Bronchial epithelial cell (primary cell): ENCODE measurements around the gene ADGRV1. TPM values are rescaled to one million over a fixed set of nuclear protein-coding genes. Genes with fewer than 3 reads are reported as not detected.
"Not testable (repeated sequence)": the region's sequence is repeated elsewhere in the genome, so short reads cannot be mapped to it uniquely, and the experiment has no call there.

Experiments used
- DNase-seq: peaks from one replicate; pipeline ENCODE4 v3.0.0-alpha.2; 2010; ENCODE audit warnings: low read depth
- FAIRE-seq: peaks from 2 replicates; lab custom pipeline; 2011; peaks lifted over from hg19 to GRCh38; lab: Jason Lieb, UNC
- H3K27me3 ChIP-seq: 2 replicates; pipeline ENCODE4 v1.5.1; 2011; ENCODE audit warnings: low read length; ENCODE audit not compliant: control insufficient read depth, insufficient read depth
- H3K36me3 ChIP-seq: 2 replicates; pipeline ENCODE4 v1.5.1; 2011; ENCODE audit warnings: low read length; ENCODE audit not compliant: control insufficient read depth, insufficient read depth
- H3K4me3 ChIP-seq: 2 replicates; pipeline ENCODE4 v1.5.1; 2011; ENCODE audit warnings: mild to moderate bottlenecking, low read depth, low read length, control low read depth
- CTCF ChIP-seq: IDR thresholded peaks from 2 replicates; pipeline ENCODE4 v1.5.1; 2011; ENCODE audit warnings: mild to moderate bottlenecking, moderate library complexity, low read length, control low read depth, inconsistent platforms; ENCODE audit not compliant: insufficient read depth, severe bottlenecking
- total RNA-seq: library from RNA; depleted of rRNA; stranded (reverse); fragments of >200 nt; gene quantifications from 2 replicates; pipeline ENCODE4 v1.2.1, GENCODE V29; 2014

Gene ADGRV1
- total RNA-seq, 1 donor from 2014 or later, result 1.6 TPM

- FAIRE-seq (no peak), DNase-seq (no peak)
- Histone ChIP-seq H3K4me3 (no peak overlapping the region), H3K27me3 (no peaks in the 10 kb centered on the region), H3K36me3 (no peaks in the 10 kb centered on the region)
- TF ChIP-seq CTCF, result no peak
Measured at GRCh38 chr5:90916947-90917800, 358.6 kb downstream of the ADGRV1 start.

- no peak for TF ChIP-seq CTCF
- Histone ChIP-seq H3K27me3 (no peaks in the 10 kb centered on the region), H3K4me3 (no peak overlapping the region), H3K36me3 (no peaks in the 10 kb centered on the region)
- DNase-seq (no peak), FAIRE-seq (no peak)
Measured at GRCh38 chr5:90917928-90918668, 359.5 kb downstream of the ADGRV1 start.

GRCh38 chr5:90921418-90921973 is 362.9 kb downstream of the ADGRV1 start:
- Histone ChIP-seq H3K27me3 (no peaks in the 10 kb centered on the region), H3K36me3 (no peaks in the 10 kb centered on the region), H3K4me3 (no peak overlapping the region)
- FAIRE-seq, result no peak
- no peak for DNase-seq
- TF ChIP-seq CTCF, result no peak

- not testable (repeated sequence) for H3K27me3 ChIP-seq, FAIRE-seq, H3K4me3 ChIP-seq, DNase-seq, H3K36me3 ChIP-seq
Measured at GRCh38 chr5:90924222-90924621, 365.6 kb downstream of the ADGRV1 start.

GRCh38 chr5:90929013-90929839 is 370.6 kb downstream of the ADGRV1 start:
- H3K36me3 ChIP-seq, FAIRE-seq, DNase-seq, H3K4me3 ChIP-seq, H3K27me3 ChIP-seq: not testable (repeated sequence)

- DNase-seq (no peak), FAIRE-seq (no peak)
- no peak for TF ChIP-seq CTCF
- Histone ChIP-seq H3K4me3 (no peak overlapping the region), H3K36me3 (no peaks in the 10 kb centered on the region), H3K27me3 (no peaks in the 10 kb centered on the region)
Measured at GRCh38 chr5:90930062-90930461, 371.5 kb downstream of the ADGRV1 start.
